ENCODE data around the gene LRR1. TPM values are rescaled to one million over a fixed set of nuclear protein-coding genes. Genes with fewer than 3 reads are reported as not detected.

The LRR1 gene
- total RNA-seq, 8 experiments from 2014 or later: 6.0 to 26.8 (median 10.5) TPM

- Histone ChIP-seq H3K4me3 (peak overlapping the region; percentile 61 to 99 (median 92)), H3K27ac (no peak overlapping the region), H3K4me1 (replicated peaks in 1 of 2) (peaks cover 6 to 27% of the 10 kb centered on the region in 2 donors)
- in situ Hi-C loops (cut with MboI; ENCODE audit: low pct_unique_long_range_greater_than_20kb in 2 of 9, low sequenced_read_pairs in 9 of 9, unreplicated experiment in 9 of 9): no loop called here
- no peak for ATAC-seq (replicated peaks in 6 of 8)
- WGBS, 10 experiments: 0 to 80% (median 27%) methylated on average over 1 to 3 of the region's 3 CpGs; no CpG with 5 or more reads in 2 of the 10 experiments
Measured at GRCh38 chr14:49622022-49622607, 23.4 kb downstream of the LRR1 start.

- Histone ChIP-seq H3K27ac (no peak overlapping the region), H3K4me1 (replicated peaks in 1 of 2) (peaks cover 6 to 27% of the 10 kb centered on the region in 2 donors), H3K4me3 (peak overlapping the region in 2 of 5 donors; percentile 2 to 92)
- ATAC-seq (replicated peaks in 6 of 8): no peak
- in situ Hi-C loops (cut with MboI; ENCODE audit: low pct_unique_long_range_greater_than_20kb in 2 of 9, low sequenced_read_pairs in 9 of 9, unreplicated experiment in 9 of 9): no loop called here
- WGBS, 10 experiments: 0 to 100% (median 65%) methylated on average over 1 to 3 of the region's 3 CpGs; no CpG with 5 or more reads in 1 of the 10 experiments
Measured at GRCh38 chr14:49623387-49623786, 24.6 kb downstream of the LRR1 start.

- Histone ChIP-seq H3K4me3 (peak overlapping the region in 1 of 5 donors; percentile 92), H3K27ac (no peak overlapping the region), H3K4me1 (replicated peaks in 1 of 2) (peaks cover 3 to 21% of the 10 kb centered on the region in 2 donors)
- ATAC-seq (replicated peaks in 6 of 8): no peak
- WGBS, 10 experiments: 40 to 100% (median 93%) methylated on average over 1 to 5 of the region's 6 CpGs; no CpG with 5 or more reads in 1 of the 10 experiments
- in situ Hi-C loops (cut with MboI; ENCODE audit: low pct_unique_long_range_greater_than_20kb in 2 of 9, low sequenced_read_pairs in 9 of 9, unreplicated experiment in 9 of 9): no loop called here
Measured at GRCh38 chr14:49623941-49624839, 25.4 kb downstream of the LRR1 start.

GRCh38 chr14:49633640-49634546 is 35.2 kb downstream of the LRR1 start:
- Histone ChIP-seq H3K27ac (peak overlapping the region; percentile 88 to 92), H3K4me3 (peak overlapping the region; percentile 56 to 90 (median 70)), H3K4me1 (replicated peaks in 1 of 2) (peaks cover 6 to 13% of the 10 kb centered on the region in 2 donors)
- WGBS, 10 experiments: 0 to 2% (median 0%) methylated on average over 2 to 23 of the region's 101 CpGs; no CpG with 5 or more reads in 4 of the 10 experiments
- peak; percentile 69 to 90 (median 85) for ATAC-seq (replicated peaks in 6 of 8)
- in situ Hi-C loops (cut with MboI; ENCODE audit: low pct_unique_long_range_greater_than_20kb in 2 of 9, low sequenced_read_pairs in 9 of 9, unreplicated experiment in 9 of 9): loop anchor here in 4 of 9 experiments (10.0 to 25.0 kb wide), 3 partner anchors 128 to 478 kb away; partner anchors contain the start of genes KLHDC2 (in 3 of the 4) and VCPKMT (in 1 of the 4)

GRCh38 chr14:49634547-49635334 is 36.0 kb downstream of the LRR1 start, which contains the start of gene DNAAF2:
Gene DNAAF2 (minus strand): TSS chr14:49635244. CDS start chr14:49635149, 95 bp downstream.
- Histone ChIP-seq H3K4me3 (peak within 1 kb of the TSS; percentile 56 to 90 (median 70)), H3K27ac (peak within 1 kb of the TSS; percentile 88 to 92), H3K4me1 (replicated peaks in 1 of 2) (peaks cover 6 to 13% of the 10 kb centered on the region in 2 donors)
- in situ Hi-C loops (cut with MboI; ENCODE audit: low pct_unique_long_range_greater_than_20kb in 2 of 9, low sequenced_read_pairs in 9 of 9, unreplicated experiment in 9 of 9): loop anchor here in 4 of 9 experiments (10.0 to 25.0 kb wide), 3 partner anchors 128 to 478 kb away; partner anchors contain the start of genes KLHDC2 (in 3 of the 4) and VCPKMT (in 1 of the 4)
- ATAC-seq (replicated peaks in 6 of 8): peak; percentile 48 to 60 (median 54)
- 0% methylated on average over 1 to 5 of the region's 80 CpGs; no CpG with 5 or more reads in 7 of the 10 experiments for WGBS, 10 experiments

GRCh38 chr14:49636866-49637265 is 38.1 kb downstream of the LRR1 start:
- H3K4me3 ChIP-seq: no peak overlapping the region
- no peak for ATAC-seq (replicated peaks in 6 of 8)
- H3K4me1 ChIP-seq (replicated peaks in 1 of 2): peaks cover 6 to 11% of the 10 kb centered on the region in 2 donors
- in situ Hi-C loops (cut with MboI; ENCODE audit: low pct_unique_long_range_greater_than_20kb in 2 of 9, low sequenced_read_pairs in 9 of 9, unreplicated experiment in 9 of 9): loop anchor here in 4 of 9 experiments (10.0 to 25.0 kb wide), 3 partner anchors 125 to 475 kb away; partner anchors contain the start of genes KLHDC2 (in 3 of the 4) and VCPKMT (in 1 of the 4)
- WGBS, 10 experiments: 53 to 100% (median 91%) methylated on average over 1 of the region's 1 CpG; no CpG with 5 or more reads in 2 of the 10 experiments
- H3K27ac ChIP-seq: no peak overlapping the region

GRCh38 chr14:49637534-49638078 is 38.9 kb downstream of the LRR1 start:
- H3K4me3 ChIP-seq: no peak overlapping the region
- H3K27ac ChIP-seq: no peak overlapping the region
- peaks cover 6 to 11% of the 10 kb centered on the region in 2 donors for H3K4me1 ChIP-seq (replicated peaks in 1 of 2)
- in situ Hi-C loops (cut with MboI; ENCODE audit: low pct_unique_long_range_greater_than_20kb in 2 of 9, low sequenced_read_pairs in 9 of 9, unreplicated experiment in 9 of 9): loop anchor here in 4 of 9 experiments (10.0 to 25.0 kb wide), 3 partner anchors 125 to 475 kb away; partner anchors contain the start of genes KLHDC2 (in 3 of the 4) and VCPKMT (in 1 of the 4)
- 32 to 100% (median 100%) methylated on average over 1 to 3 of the region's 3 CpGs for WGBS, 10 experiments
- no peak for ATAC-seq (replicated peaks in 6 of 8)

- in situ Hi-C loops (cut with MboI; ENCODE audit: low pct_unique_long_range_greater_than_20kb in 2 of 9, low sequenced_read_pairs in 9 of 9, unreplicated experiment in 9 of 9): loop anchor here in 2 of 9 experiments (25.0 kb wide), 2 partner anchors 122 to 472 kb away; partner anchors contain the start of genes KLHDC2 (in 1 of the 2) and VCPKMT (in 1 of the 2)
- Histone ChIP-seq H3K27ac (no peak overlapping the region), H3K4me1 (replicated peaks in 1 of 2) (peaks cover 5 to 9% of the 10 kb centered on the region in 2 donors), H3K4me3 (no peak overlapping the region)
- WGBS, 10 experiments: 88 to 100% (median 99%) methylated on average over 1 to 7 of the region's 7 CpGs; no CpG with 5 or more reads in 3 of the 10 experiments
- no peak for ATAC-seq (replicated peaks in 6 of 8)
Measured at GRCh38 chr14:49640540-49641417, 42.0 kb downstream of the LRR1 start.

GRCh38 chr14:49641697-49642129 is 43.0 kb downstream of the LRR1 start:
- Histone ChIP-seq H3K4me3 (no peak overlapping the region), H3K27ac (peak overlapping the region in 1 of 2 donors; percentile 33), H3K4me1 (replicated peaks in 1 of 2) (no peaks in the 10 kb centered on the region)
- ATAC-seq (replicated peaks in 6 of 8): peak in 5 of 8 experiments; percentile 20 to 79 (median 49)
- in situ Hi-C loops (cut with MboI; ENCODE audit: low pct_unique_long_range_greater_than_20kb in 2 of 9, low sequenced_read_pairs in 9 of 9, unreplicated experiment in 9 of 9): loop anchor here in 2 of 9 experiments (25.0 kb wide), 2 partner anchors 121 to 471 kb away; partner anchors contain the start of genes KLHDC2 (in 1 of the 2) and VCPKMT (in 1 of the 2)
- 54 to 97% (median 83%) methylated on average over 3 to 8 of the region's 8 CpGs for whole genome bisulfite sequencing, 10 experiments

- Histone ChIP-seq H3K4me3 (no peak overlapping the region), H3K4me1 (replicated peaks in 1 of 2) (no peaks in the 10 kb centered on the region), H3K27ac (no peak overlapping the region)
- ATAC-seq (replicated peaks in 6 of 8): no peak
- in situ Hi-C loops (cut with MboI; ENCODE audit: low pct_unique_long_range_greater_than_20kb in 2 of 9, low sequenced_read_pairs in 9 of 9, unreplicated experiment in 9 of 9): loop anchor here in 2 of 9 experiments (25.0 kb wide), 2 partner anchors 120 to 470 kb away; partner anchors contain the start of genes KLHDC2 (in 1 of the 2) and VCPKMT (in 1 of the 2)
Measured at GRCh38 chr14:49642163-49642562, 43.4 kb downstream of the LRR1 start.

All from motor neuron (in vitro differentiated cells).